Epithelial cell of prostate (primary cell): Measurements from ENCODE around the gene PRKCA.

Source experiments
- DNase-seq: peaks from one replicate; pipeline ENCODE4 v3.0.0-alpha.2; 2011; ENCODE audit warnings: low read depth, low spot score
- H3K27ac ChIP-seq: fragments of 450-650 bp; 2 replicates; pipeline ENCODE4 v1.5.1; 2017; ENCODE audit warnings: mild to moderate bottlenecking

The PRKCA gene

DNA sequence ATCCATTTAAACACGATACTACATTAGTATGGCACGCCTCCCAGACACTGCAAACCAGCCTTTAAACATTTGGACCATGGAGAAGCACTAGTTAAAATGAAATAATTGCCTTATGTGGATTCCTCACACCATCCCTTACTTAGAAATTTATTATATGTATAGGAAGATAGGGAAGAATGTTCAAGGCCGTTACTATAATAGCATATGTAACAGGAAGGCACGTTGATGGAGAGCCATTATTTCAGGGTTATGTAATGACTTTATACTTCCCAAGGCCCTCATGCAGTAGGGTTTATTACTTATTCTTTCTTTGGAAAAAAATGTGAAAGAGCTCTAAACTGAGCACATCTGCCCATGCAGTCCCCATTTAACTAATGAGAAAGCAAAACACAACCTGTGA lies 435.9 kb downstream of the PRKCA start:
- no peak for DNase-seq
- H3K27ac ChIP-seq = no peak overlapping the region

DNA sequence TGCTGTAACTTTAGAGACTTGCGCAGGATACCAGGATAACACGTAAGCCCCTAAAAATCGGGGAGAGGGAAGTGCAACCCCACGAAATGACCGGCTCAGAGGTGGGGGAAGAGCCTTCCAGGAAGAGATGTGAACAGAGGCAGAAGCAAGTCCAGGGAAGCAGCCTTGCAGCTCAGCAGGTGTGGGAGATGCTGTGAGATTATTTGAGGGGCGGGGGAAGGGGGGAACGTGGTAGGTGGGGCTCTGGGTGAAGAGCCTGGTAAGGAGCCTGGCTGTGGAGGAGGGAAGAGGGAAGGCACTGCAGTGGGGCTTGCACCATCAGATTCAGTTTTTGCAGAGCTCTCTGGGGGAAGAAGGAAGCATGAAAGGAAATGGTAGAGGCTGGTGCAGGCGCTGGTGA lies 437.1 kb downstream of the PRKCA start:
- DNase-seq = no peak
- H3K27ac ChIP-seq = no peak overlapping the region

DNA sequence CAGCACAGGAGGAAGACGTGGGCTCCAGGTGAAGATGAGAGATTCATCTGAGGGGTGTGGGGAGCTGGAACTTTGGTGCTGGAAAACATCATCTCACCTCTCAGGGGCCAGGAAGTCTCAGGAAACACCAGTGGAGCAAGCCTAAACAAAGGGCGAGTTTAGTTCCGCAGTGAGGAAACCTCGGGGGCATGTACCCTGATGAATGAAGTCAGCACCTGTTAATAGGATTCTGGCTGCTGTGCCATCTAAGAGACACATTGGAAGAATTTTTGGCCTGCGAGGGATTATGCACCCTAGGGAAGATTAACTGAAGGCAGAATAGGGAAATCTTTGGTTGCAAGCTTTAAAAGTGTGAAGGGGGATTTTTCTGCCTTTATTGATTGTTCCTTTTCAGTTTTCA lies 437.8 kb downstream of the PRKCA start:
- DNase-seq = no peak
- H3K27ac ChIP-seq = no peak overlapping the region

DNA sequence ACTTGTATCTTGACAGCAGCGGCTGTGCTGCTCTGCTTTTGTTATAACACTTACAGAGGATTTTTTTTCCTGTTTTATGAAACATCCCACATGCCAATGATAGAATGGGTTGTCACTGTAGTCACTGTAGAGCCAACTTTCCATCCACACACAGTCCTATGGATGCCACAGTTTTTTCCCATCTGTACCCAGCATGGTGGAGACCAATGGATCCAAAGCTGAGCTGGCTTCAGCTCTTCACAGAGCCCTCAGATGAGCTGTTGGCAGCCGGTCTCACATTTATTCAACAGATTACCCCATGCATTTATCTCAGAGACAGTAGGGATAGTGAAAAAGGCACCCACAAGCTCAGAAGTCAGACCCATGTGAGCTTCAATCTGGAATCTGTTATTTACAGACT lies 441.1 kb downstream of the PRKCA start:
- no peak for DNase-seq
- no peak overlapping the region for H3K27ac ChIP-seq

DNA sequence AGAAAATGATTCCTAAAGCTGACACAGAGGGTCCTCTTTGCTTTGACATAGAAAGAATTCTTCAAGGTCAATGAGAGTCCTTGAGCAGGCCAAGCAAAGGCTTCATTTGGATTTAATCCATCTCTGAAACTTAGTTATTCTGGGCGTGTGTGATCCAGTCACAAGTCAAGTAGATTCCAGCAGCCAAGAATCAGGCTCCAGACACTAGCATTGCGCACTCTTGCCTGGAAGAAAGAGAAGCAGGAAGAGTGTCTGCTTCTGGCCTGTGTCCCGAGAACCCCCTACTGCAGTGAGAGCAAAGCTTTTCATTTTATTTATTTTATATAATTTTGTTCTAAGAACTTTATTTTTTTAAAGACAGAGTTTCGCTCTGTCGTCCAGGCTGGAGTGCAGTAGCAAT lies 444.3 kb downstream of the PRKCA start:
- DNase-seq = no peak
- no peak overlapping the region for H3K27ac ChIP-seq

DNA sequence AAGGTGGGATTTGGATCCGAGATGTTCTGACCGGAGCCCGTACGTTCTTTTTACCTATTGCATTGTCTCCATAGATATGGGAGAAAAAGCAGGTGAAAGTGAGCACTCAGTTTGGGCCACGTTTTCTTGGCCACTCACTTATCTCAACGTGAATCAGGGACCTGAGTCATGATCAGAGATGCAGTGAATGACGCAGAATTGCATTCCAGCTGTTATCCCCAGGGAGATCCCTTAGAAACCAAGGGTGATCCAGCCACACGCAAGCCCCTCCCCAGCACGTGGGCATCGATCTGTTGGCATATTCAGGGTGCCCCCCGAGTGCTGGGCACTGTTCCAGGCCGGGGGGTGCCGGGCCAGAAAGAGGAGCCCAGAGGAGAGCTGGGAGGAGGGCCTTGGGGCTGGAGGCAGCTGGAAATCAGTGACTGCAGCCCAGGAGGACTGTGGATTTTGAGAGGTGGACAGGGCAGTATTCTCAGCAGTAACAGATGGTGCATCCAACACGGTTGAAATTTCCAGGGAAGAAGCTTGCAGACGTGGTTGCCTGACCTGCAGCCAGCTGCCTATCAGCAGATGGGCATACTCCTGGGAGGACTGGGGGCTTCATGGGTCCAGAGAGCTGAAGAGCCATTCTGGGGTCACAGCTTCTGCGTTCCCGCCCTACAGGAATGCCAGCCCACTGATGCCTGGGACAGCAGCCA lies 445.3 kb downstream of the PRKCA start:
- DNase-seq = no peak
- no peak overlapping the region for H3K27ac ChIP-seq

DNA sequence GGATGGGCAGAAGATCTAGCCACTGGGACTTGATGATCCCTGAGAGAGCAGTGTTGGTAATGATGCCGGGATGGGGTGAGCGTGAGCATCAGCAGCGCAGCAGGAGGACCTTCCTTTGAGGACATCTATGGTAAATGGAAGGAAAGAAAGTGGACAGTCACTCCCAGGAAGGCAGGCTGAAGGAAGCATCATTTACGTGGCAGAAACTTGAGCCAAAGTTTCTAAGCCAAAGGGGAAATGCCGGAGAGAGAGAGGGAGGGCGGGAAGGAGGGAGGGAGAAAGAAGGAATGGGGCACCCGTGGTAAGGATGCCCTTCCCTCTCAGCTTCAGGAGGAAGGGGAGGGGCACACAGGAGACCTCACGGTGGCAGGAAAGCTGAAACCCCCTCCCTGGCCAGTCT lies 446.2 kb downstream of the PRKCA start:
- no peak overlapping the region for H3K27ac ChIP-seq
- no peak for DNase-seq

DNA sequence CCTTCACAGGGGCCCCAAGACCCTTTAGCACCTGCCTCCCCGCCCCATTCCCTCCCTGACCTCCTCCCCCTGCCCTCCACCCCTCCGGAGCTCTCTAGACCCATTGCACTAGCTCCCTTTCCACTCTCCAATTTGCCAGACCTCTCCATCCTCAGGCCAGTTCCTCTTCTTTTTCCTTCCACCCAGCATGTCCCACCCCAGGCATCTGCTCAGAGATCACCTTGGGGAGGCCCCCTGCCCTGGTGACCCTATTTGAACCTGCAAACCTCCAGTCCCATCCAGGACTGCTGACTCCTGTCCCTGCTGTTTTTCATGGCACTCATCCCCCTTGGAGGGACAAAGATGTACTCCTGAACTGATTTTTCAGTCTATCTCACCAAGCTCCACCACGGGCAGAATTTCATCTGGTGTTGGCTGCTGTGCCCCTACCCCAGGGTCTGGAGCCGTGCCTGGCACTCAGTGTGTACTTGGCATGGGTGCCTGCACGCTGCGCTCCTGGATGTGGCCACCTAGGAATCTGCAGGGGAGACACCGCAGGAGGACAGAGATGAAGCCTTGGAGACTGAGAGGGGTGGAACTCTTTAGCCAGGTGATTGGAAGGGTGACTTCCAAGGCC lies 446.9 kb downstream of the PRKCA start:
- no peak overlapping the region for H3K27ac ChIP-seq
- no peak for DNase-seq

DNA sequence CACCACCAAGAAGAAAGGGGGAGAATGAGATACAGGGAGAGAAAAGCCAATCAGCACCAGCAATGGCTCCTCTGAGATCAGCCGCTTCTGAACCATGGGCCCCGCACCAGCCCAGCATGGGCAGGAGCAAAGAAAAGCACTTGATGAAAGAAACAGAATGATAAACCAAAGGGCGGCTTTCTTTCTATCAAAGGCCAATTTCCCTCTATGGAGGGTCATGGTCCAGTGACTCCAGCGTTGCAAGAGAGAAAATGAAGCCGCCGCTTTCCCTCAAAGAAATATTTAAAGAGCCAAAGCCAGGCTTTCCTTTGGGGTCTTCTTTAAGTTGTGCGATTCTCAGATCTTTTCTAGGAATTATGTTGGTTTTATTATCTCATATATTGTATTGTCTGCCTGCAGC lies 447.7 kb downstream of the PRKCA start:
- H3K27ac ChIP-seq = no peak overlapping the region
- DNase-seq = no peak

DNA sequence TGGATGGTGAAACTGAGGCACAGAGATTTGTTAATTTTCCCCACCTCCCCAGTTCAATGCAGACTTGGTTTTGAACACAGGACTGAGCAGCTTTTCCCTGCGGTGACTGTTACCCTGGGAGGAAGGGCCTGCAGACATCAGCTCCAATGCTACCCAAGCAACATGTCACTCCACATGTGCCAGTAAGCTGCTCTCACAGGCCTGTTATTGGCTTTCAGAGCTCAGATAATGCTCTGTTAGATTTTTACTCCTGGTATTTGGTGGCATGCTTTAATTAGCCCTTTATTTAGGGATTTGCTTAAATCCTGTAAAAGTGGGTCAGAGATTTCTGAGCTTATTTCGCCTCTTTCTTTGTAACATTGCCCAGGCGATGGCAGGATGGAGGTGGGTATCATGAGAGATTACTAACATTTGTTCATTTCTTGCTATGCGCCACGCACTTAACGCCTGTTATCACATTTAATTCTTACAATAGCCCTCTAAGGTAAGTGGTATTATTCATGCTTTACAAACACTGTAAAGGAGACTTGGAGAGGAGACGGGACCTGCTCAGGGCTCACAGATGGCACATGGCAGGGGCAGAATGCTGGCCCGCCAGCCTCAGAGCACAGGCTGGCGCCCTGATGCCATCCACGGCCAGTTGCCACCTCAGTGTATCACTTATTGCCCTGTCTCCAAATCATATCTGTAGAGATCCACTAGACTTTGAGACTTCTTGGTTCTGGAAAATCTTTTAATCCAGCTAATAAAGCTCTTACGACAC lies 448.5 kb downstream of the PRKCA start:
- no peak for DNase-seq
- no peak overlapping the region for H3K27ac ChIP-seq

DNA sequence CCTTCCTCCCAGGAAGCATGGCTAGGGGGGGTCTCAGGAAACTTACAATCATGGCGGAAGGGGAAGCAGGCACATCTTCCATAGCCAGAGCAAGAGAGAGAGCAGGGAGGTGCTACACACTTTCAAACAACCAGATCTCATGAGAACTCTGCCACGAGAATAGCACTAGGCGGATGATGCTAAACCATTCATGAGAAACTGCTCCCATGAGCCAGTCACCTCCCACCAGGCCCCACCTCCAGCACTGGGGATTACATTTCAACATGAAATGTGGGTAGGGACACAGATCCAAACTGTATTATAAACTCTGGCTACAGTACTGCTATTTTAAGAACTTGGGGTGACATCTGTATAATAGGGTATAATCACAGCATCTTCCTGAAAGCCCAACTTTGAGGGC lies 449.4 kb downstream of the PRKCA start:
- no peak for DNase-seq
- H3K27ac ChIP-seq = no peak overlapping the region

DNA sequence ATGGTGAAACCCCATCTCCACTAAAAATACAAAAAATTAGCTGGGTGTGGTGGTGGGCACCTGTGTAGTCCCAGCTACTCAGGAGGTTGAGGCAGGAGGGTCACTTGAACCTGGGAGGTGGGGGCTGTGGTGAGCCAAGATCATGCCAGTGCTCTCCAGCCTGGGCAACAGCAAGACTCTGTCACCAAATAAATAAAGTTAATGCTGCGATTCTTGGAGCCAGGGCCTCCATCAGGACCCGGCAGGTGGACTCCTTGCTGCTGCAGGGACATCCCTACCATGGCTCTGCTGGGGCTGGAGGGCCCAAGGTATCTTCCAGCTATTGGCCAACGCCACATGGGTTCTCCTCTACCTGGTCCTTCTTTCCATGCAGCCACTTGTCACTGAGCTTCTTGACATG lies 450.0 kb downstream of the PRKCA start:
- H3K27ac ChIP-seq = no peak overlapping the region
- DNase-seq = no peak

DNA sequence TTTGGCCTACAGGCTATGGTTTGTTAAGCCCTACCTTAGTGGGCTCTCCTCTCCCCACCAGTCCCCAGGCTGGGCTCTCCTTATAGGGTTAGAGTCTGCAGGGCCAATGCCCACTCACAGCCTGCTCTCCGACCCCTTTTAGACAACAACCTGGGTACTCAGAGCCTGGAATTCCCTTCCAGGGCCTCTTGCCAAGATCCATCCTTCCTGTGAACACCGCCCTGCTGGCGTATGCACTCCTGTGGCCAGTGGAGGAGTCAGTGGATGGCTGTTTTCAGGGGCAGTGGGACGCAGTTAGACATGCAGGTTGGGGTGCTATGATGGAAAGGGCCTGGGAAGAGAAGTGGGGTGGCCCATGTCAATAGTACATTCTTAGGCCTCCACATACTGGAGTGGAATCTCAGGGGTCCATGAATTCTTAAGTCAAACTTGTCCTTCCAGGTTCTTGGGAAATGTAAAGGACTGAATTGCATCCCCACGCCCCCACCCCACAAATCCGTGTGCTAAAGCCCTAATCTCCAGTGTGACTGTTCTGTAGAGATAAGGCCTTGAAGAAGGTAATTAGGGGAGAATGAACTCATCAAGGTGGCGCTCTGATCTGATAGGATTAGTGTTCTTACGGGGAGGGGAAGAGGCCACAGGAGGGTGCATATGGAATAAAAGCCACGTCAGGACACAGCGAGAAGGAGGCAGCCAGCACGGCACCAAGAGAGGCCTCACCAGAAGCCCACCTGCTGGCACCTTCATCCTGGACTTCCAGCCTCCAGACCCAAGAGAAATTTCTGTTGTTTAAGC lies 450.9 kb downstream of the PRKCA start:
- no peak overlapping the region for H3K27ac ChIP-seq
- no peak for DNase-seq

DNA sequence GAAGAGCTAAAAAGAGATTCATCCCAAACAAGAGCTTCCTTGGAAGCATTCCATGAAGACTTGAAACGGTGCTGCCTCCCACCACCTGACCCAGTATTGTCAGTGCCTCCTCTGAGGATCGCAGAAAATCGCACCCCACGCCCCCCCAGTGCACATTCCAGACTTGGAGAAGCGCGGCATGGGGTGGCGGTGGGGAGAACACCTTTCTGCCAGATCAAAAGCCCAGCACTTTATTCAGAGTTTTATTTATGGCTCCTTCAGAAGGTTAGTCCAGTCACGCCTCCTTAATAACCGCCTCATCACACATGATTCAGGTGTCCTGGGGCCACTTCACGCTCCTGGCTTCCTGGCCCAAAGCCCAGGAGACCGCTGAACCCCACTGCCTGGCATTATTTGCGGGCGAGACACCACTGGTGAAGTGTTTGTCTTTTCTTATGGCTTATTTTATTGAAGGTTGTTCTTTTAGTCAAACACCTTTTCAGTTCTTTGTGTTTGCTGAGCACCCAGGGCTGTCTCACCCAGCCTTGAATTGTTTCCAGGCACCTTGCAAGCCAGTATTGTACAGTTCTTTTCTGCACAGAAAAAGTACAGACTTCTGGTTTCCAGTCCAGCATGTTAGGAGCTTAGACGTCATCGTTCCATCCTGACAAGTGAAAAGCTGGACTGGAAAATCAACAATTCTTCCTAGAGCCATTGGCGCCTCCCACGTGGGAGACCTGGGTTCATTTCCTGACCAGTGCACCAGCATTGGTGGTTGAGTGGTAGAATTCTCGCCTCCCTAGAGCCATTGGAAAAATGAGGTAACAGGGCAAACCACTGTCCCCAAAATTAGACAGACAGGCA lies 452.9 kb downstream of the PRKCA start:
- no peak overlapping the region for H3K27ac ChIP-seq
- DNase-seq = peak; percentile 18

DNA sequence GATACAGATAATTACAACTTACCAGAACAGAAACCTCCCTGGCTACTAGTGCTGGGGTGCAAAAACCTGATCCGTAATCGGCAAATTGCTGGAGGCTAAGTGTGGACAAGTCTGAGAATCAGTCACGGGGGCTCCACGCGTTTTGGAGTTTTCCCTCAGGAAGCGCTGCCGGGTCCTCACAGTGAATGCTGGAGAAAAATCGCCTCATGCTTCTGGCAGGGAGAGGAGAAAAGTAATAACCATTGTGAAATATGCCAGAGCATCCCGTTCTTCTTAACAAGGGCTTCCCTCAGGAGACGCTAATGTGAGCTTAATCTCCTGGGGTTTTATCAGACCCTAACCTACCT lies 453.5 kb downstream of the PRKCA start:
- no peak overlapping the region for H3K27ac ChIP-seq
- no peak for DNase-seq

DNA sequence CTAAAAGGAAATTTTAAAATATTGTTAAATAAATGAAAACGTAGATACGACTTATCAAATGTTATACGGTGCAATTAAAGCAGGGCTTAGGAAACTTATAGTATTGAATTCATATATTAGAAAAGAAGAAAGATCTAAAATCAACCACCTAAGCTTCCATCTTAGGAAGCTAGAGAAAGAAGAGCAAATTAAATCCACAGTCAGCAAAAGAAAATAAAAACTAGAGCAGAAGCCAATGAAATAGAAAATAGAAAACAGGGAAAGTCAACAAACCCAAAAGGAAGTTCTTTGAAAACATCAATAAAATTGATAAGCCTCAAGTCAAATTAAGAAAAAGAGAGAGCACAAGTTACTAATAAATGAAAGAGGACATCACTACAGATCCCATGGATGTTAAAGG lies 457.9 kb downstream of the PRKCA start:
- DNase-seq = no peak
- no peak overlapping the region for H3K27ac ChIP-seq

DNA sequence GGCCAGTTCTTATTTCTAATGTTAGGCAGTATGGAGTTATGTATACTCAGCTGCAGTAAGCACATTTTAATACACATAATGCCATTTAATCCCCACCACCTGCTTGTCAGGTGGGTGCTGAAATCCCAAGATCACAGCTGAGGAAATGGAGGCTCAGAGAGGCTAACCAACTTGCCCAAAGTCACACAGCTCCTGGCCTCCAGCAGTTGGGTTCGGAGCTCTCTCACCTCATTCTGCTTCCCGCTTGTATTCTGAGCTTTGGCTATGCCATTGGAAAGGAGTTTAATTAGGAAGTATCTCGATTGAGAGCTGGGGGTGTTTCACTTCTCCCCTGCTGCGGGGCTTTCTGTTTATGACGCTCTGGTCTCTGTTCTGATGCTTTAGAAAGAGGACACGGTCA lies 459.9 kb downstream of the PRKCA start:
- H3K27ac ChIP-seq = no peak overlapping the region
- no peak for DNase-seq

DNA sequence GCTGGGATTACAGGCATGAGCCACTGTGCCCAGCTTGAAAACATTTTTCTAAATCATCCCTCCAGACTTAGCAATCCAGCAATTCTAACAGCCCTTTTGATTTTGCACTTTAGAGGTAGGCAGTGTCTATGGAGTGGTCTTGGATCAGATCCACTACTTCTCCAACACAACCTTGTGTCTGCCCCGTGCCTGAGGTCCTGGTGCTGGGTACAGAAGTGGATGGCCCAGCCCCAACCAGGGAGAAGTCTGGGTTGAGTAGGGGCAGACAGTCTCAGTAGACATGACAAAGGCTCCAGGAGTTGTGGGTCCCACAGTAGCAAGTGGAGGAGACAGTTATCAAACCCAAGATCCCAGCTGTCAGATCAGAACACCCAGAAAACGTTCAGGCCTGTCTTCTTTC lies 460.6 kb downstream of the PRKCA start:
- no peak for DNase-seq

DNA sequence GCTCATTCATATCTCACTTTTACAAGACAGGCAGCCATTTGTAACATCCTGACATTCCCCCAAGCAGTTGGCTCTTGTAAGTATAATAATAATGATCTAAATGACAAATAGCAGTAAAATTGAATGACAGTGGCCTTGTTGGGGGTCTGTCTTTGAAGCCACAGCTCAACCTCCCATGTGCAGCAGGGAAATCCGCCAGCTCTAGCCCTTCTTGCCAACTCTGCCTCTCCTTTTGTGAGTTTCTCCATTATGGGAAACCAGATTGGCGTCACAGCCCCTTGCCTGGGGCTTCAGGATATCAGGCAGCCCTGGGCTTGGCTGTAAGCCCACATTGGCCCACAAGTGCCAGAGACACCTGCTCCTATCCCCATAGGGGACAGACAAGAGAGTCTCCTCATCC lies 462.1 kb downstream of the PRKCA start:
- no peak overlapping the region for H3K27ac ChIP-seq
- no peak for DNase-seq

More for the DNA sequence above, 460.6 kb downstream of the PRKCA start:
- H3K27ac ChIP-seq = no peak overlapping the region
